Panc1 (cell line): Measurements from ENCODE around the gene CSNK1G2. TPM values are rescaled to one million over a fixed set of nuclear protein-coding genes. Genes with fewer than 3 reads are reported as not detected.
A peak's percentile ranks its signal among the peaks of the same experiment; 100 is the strongest.

ENCODE experiments used
- ATAC-seq: fragments of 200-7000 bp; cut with Tn5 transposase; 2 replicates; pipeline ENCODE4 v1.9.1; 2020; ENCODE audit warnings: mild to moderate bottlenecking, moderate library complexity
- BruUV-seq: library from RNA; stranded (reverse); fragments of 400-500 nt; replicated peaks from 2 replicates; lab custom pipeline; 2021; lab: Mats Ljungman, UMichigan
- CTCF ChIA-PET: fragments of 300-600 bp; sonication (Branson Sonifier 250); formaldehyde crosslinking; loops from one replicate; lab custom pipeline; 2022; ENCODE audit warnings: antibody characterized with exemption; lab: Charles Lee
- POLR2A ChIA-PET: fragments of 300-600 bp; sonication (Branson Sonifier 250); formaldehyde crosslinking; loops from one replicate; lab custom pipeline; 2022; ENCODE audit warnings: antibody characterized with exemption; lab: Charles Lee
- DNase-seq: peaks from one replicate; pipeline ENCODE4 v3.0.0-alpha.2; 2010; ENCODE audit warnings: low read depth, low spot score
- H3K27ac ChIP-seq: 2 replicates; pipeline ENCODE4 v1.5.1; 2011; ENCODE audit warnings: mild to moderate bottlenecking, low read length, inconsistent platforms
- H3K27me3 ChIP-seq: fragments of 200-500 bp; sonication (Bioruptor generic); 2 replicates; pipeline ENCODE4 v1.6.0; 2014; ENCODE audit warnings: low read length, inconsistent platforms; ENCODE audit not compliant: control insufficient read depth, insufficient read depth
- H3K36me3 ChIP-seq: fragments of 200-500 bp; sonication (Bioruptor generic); 2 replicates; pipeline ENCODE4 v1.5.1; 2014; ENCODE audit warnings: inconsistent platforms, mild to moderate bottlenecking, low read length, moderate library complexity; ENCODE audit not compliant: control insufficient read depth, insufficient read depth
- H3K4me1 ChIP-seq: 2 replicates; pipeline ENCODE4 v1.5.1; 2011; ENCODE audit warnings: inconsistent platforms, mild to moderate bottlenecking, low read length, moderate library complexity; ENCODE audit not compliant: control insufficient read depth, insufficient read depth
- H3K4me3 ChIP-seq, 2 experiments: 2 replicates each; pipeline ENCODE4 v1.5.1; 2011 to 2012; ENCODE audit warnings: low read depth in 2 of 2, low read length in 2 of 2, mild to moderate bottlenecking in 2 of 2, inconsistent platforms in 1 of 2, moderate library complexity in 1 of 2
- H3K9me3 ChIP-seq: fragments of 200-500 bp; sonication (Bioruptor generic); 2 replicates; pipeline ENCODE4 v1.5.1; 2014; ENCODE audit warnings: low read depth, mild to moderate bottlenecking, inconsistent platforms, low read length, moderate library complexity; ENCODE audit not compliant: control insufficient read depth, insufficient read depth
- CTCF ChIP-seq: fragments of 450-650 bp; IDR thresholded peaks from 2 replicates; pipeline ENCODE4 v1.5.1; 2017; ENCODE audit warnings: mild to moderate bottlenecking
- POLR2AphosphoS5 ChIP-seq: IDR thresholded peaks from 2 replicates; pipeline ENCODE4 v1.6.1; 2012; ENCODE audit warnings: mild to moderate bottlenecking, low read depth, low read length, moderate library complexity
- SIN3A ChIP-seq: IDR thresholded peaks from 2 replicates; pipeline ENCODE4 v1.6.1; 2012; ENCODE audit warnings: low read depth, mild to moderate bottlenecking, low read length, moderate library complexity, borderline replicate concordance; ENCODE audit not compliant: insufficient read depth
- TCF7L2 ChIP-seq: IDR thresholded peaks from 2 replicates; pipeline ENCODE4 v1.6.1; 2011; ENCODE audit warnings: mild to moderate bottlenecking, low read depth, low read length, inconsistent platforms
- in situ Hi-C: cut with HindIII; loops from 2 replicates; pipeline ENCODE4 v1.10.0; 2016; ENCODE audit warnings: low sequenced_read_pairs, low pct_unique_long_range_greater_than_20kb
- intact Hi-C: fragments of 100-400 bp; cut with micrococcal nuclease; formaldehyde crosslinking; loops from one replicate; pipeline ENCODE4 v1.10.0; 2022; ENCODE audit not compliant: unreplicated experiment
- total RNA-seq: library from RNA; stranded (reverse); gene quantifications from one replicate; pipeline ENCODE4 v1.2.1, GENCODE V29; 2021; ENCODE audit not compliant: unreplicated experiment
- TF ChIP-seq, protein P1 (sequence below), 2 experiments: IDR thresholded peaks; 2 replicates each; pipeline ENCODE4 v1.6.1; 2011 to 2012; ENCODE audit warnings: low read depth in 2 of 2, control low read depth in 1 of 2, low read length in 1 of 2, mild to moderate bottlenecking in 1 of 2, moderate library complexity in 1 of 2; ENCODE audit not compliant: insufficient read depth in 1 of 2

CSNK1G2 gene
- total RNA-seq, 1 experiment from 2014 or later = 65.8 TPM

GRCh38 chr19:1945899-1946298 is 4.9 kb downstream of the CSNK1G2 start:
- peaks cover 7% of the 10 kb centered on the region; the same call in 1 of the 2 replicates for H3K36me3 ChIP-seq
- POLR2A ChIA-PET = interaction anchor here (0.6 to 0.7 kb wide), 2 partner anchors 70 to 293 kb away, joined by 7 to 15 read pairs; no protein-coding TSS in a partner anchor
- no peak overlapping the region for H3K4me3 ChIP-seq
- DNase-seq (no peak), ATAC-seq (no peak)
- intact Hi-C loops (no loop called here), in situ Hi-C loops (no loop called here)
- H3K4me1 ChIP-seq = peaks cover 10% of the 10 kb centered on the region; the same call in 1 of the 2 replicates
- H3K27ac ChIP-seq = no peak overlapping the region
- no peaks in the 10 kb centered on the region for H3K27me3 ChIP-seq
- no peaks in the 10 kb centered on the region for H3K9me3 ChIP-seq
- peak; percentile 78; the same call in 1 of the 2 replicates for TF ChIP-seq CTCF
- TF ChIP-seq, protein P1, sequence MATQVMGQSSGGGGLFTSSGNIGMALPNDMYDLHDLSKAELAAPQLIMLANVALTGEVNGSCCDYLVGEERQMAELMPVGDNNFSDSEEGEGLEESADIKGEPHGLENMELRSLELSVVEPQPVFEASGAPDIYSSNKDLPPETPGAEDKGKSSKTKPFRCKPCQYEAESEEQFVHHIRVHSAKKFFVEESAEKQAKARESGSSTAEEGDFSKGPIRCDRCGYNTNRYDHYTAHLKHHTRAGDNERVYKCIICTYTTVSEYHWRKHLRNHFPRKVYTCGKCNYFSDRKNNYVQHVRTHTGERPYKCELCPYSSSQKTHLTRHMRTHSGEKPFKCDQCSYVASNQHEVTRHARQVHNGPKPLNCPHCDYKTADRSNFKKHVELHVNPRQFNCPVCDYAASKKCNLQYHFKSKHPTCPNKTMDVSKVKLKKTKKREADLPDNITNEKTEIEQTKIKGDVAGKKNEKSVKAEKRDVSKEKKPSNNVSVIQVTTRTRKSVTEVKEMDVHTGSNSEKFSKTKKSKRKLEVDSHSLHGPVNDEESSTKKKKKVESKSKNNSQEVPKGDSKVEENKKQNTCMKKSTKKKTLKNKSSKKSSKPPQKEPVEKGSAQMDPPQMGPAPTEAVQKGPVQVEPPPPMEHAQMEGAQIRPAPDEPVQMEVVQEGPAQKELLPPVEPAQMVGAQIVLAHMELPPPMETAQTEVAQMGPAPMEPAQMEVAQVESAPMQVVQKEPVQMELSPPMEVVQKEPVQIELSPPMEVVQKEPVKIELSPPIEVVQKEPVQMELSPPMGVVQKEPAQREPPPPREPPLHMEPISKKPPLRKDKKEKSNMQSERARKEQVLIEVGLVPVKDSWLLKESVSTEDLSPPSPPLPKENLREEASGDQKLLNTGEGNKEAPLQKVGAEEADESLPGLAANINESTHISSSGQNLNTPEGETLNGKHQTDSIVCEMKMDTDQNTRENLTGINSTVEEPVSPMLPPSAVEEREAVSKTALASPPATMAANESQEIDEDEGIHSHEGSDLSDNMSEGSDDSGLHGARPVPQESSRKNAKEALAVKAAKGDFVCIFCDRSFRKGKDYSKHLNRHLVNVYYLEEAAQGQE (IDR thresholded peaks at IDR 0.05; ENCODE audit: insufficient read depth in 1 of 2, low read depth in 2 of 2, low read length in 1 of 2) = no peak
- no peak for TF ChIP-seq TCF7L2
- CTCF ChIA-PET = interaction anchor here (0.6 to 0.7 kb wide), 2 partner anchors 10 to 121 kb away, joined by 3 to 4 read pairs; no protein-coding TSS in a partner anchor
- no TSS peak for BruUV-seq

- no peaks in the 10 kb centered on the region for H3K36me3 ChIP-seq
These were observed 6.8 kb downstream of the CSNK1G2 start for GRCh38 chr19:1947651-1948209.

More at GRCh38 chr19:1947651-1948209, 6.8 kb downstream of the CSNK1G2 start:
- TF ChIP-seq SIN3A (no peak), CTCF (no peak), TCF7L2 (no peak), POLR2AphosphoS5 (no peak)
- TF ChIP-seq, protein P1 (IDR thresholded peaks at IDR 0.05; ENCODE audit: insufficient read depth in 1 of 2, low read depth in 2 of 2, low read length in 1 of 2) = no peak
- in situ Hi-C loops (no loop called here), intact Hi-C loops (no loop called here)
- CTCF ChIA-PET = no interaction called here
- POLR2A ChIA-PET = interaction anchor here (0.6 kb wide), 1 partner anchor 16 kb away, joined by 13 read pairs; no protein-coding TSS in a partner anchor
- ATAC-seq (peak; percentile 20; the same call in 1 of the 2 replicates), DNase-seq (no peak)
- H3K27me3 ChIP-seq = no peaks in the 10 kb centered on the region
- peaks cover 10% of the 10 kb centered on the region; the same call in 1 of the 2 replicates for H3K4me1 ChIP-seq
- H3K9me3 ChIP-seq = no peaks in the 10 kb centered on the region
- no peak overlapping the region for H3K4me3 ChIP-seq
- H3K27ac ChIP-seq = no peak overlapping the region
- no TSS peak for BruUV-seq
